NCI-H1105 treated with DMSO at 0.1 percent for 48 hours (cell line): ENCODE results near the gene ZNF324.
A peak's percentile ranks its signal among the peaks of the same experiment; 100 is the strongest.
"Not testable (repeated sequence)": the region's sequence is repeated elsewhere in the genome, so short reads cannot be mapped to it uniquely, and the experiment has no call there.

Source experiments
- DNase-seq: peaks from one replicate; lab custom pipeline; 2025; lab: John Stamatoyannopoulos, UW

Gene ZNF324

GRCh38 chr19:58471736-58472135 lies 4.9 kb downstream of the ZNF324 start:
- no peak for DNase-seq

- no peak for DNase-seq
These were observed 6.9 kb downstream of the ZNF324 start for GRCh38 chr19:58473775-58474174.

GRCh38 chr19:58474291-58474996 lies 7.6 kb downstream of the ZNF324 start:
- DNase-seq: no peak

GRCh38 chr19:58474997-58475713 lies 8.3 kb downstream of the ZNF324 start:
- no peak for DNase-seq

- peak; percentile 92 for DNase-seq
These were observed 9.0 kb downstream of the ZNF324 start, which contains the start of gene ZNF446 for GRCh38 chr19:58475714-58476497. ZNF446 (plus strand) TSS chr19:58476352; CDS start chr19:58477219, 867 bp downstream.

GRCh38 chr19:58476498-58477015 lies 9.7 kb downstream of the ZNF324 start:
- DNase-seq: peak; percentile 1

- no peak for DNase-seq
These were observed 10.2 kb downstream of the ZNF324 start for GRCh38 chr19:58477130-58477529.

GRCh38 chr19:58477871-58478270 lies 11.0 kb downstream of the ZNF324 start:
- no peak for DNase-seq

GRCh38 chr19:58479303-58479702 lies 12.4 kb downstream of the ZNF324 start:
- no peak for DNase-seq

GRCh38 chr19:58479736-58480480 lies 13.0 kb downstream of the ZNF324 start:
- DNase-seq: no peak

GRCh38 chr19:58480481-58480830 lies 13.6 kb downstream of the ZNF324 start:
- no peak for DNase-seq

GRCh38 chr19:58480831-58481230 lies 14.0 kb downstream of the ZNF324 start:
- DNase-seq: no peak

- no peak for DNase-seq
These were observed 15.5 kb downstream of the ZNF324 start for GRCh38 chr19:58482372-58482771.

- no peak for DNase-seq
These were observed 16.9 kb downstream of the ZNF324 start for GRCh38 chr19:58483776-58484175.

GRCh38 chr19:58484349-58484748 lies 17.5 kb downstream of the ZNF324 start:
- not testable (repeated sequence) for DNase-seq

GRCh38 chr19:58491393-58491792 lies 24.5 kb downstream of the ZNF324 start:
- no peak for DNase-seq

GRCh38 chr19:58492265-58492664 lies 25.4 kb downstream of the ZNF324 start:
- no peak for DNase-seq

- no peak for DNase-seq
These were observed 30.8 kb downstream of the ZNF324 start for GRCh38 chr19:58497634-58498170.

GRCh38 chr19:58498316-58499020 lies 31.6 kb downstream of the ZNF324 start:
- DNase-seq: no peak

GRCh38 chr19:58499021-58499927 lies 32.4 kb downstream of the ZNF324 start:
- DNase-seq: peak; percentile 87
